GM12878 (cell line): ENCODE data around the gene ANKRD34C.

Experiments
- KDM1A ChIP-seq: fragments of 200-600 bp; sonication (generic); IDR thresholded peaks from 2 replicates; pipeline ENCODE4 v1.6.1; 2016; ENCODE audit warnings: borderline replicate concordance
- SIN3A ChIP-seq: IDR thresholded peaks from 2 replicates; pipeline ENCODE4 v1.6.1; 2012; ENCODE audit warnings: low read depth, low read length, improper control_type of control experiment
- TF ChIP-seq, protein P1 (sequence below), 3 experiments: IDR thresholded peaks in 2 of 3; conservative IDR thresholded peaks in 1 of 3; 2 replicates each; pipeline ENCODE4 v1.5.1; 2011; ENCODE audit warnings: low read depth in 3 of 3, low read length in 3 of 3, mild to moderate bottlenecking in 3 of 3, control low read depth in 2 of 3, moderate library complexity in 2 of 3, inconsistent platforms in 1 of 3, mixed read lengths in 1 of 3; ENCODE audit not compliant: control insufficient read depth in 2 of 3, insufficient read depth in 1 of 3; ENCODE audit errors: extremely low read depth in 1 of 3

- TF ChIP-seq, protein P1, sequence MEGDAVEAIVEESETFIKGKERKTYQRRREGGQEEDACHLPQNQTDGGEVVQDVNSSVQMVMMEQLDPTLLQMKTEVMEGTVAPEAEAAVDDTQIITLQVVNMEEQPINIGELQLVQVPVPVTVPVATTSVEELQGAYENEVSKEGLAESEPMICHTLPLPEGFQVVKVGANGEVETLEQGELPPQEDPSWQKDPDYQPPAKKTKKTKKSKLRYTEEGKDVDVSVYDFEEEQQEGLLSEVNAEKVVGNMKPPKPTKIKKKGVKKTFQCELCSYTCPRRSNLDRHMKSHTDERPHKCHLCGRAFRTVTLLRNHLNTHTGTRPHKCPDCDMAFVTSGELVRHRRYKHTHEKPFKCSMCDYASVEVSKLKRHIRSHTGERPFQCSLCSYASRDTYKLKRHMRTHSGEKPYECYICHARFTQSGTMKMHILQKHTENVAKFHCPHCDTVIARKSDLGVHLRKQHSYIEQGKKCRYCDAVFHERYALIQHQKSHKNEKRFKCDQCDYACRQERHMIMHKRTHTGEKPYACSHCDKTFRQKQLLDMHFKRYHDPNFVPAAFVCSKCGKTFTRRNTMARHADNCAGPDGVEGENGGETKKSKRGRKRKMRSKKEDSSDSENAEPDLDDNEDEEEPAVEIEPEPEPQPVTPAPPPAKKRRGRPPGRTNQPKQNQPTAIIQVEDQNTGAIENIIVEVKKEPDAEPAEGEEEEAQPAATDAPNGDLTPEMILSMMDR (IDR thresholded peaks at IDR 0.05 in 2 of 3, conservative IDR thresholded peaks at IDR 0.05 in 1 of 3; ENCODE audit: control insufficient read depth in 2 of 3, extremely low read depth in 1 of 3, insufficient read depth in 1 of 3, low read depth in 3 of 3, low read length in 3 of 3) = no peak
- TF ChIP-seq SIN3A (no peak), KDM1A (no peak)
Measured at GRCh38 chr15:79290642-79291275, 8.2 kb downstream of the ANKRD34C start.
